Fibroblast of mammary gland (primary cell): ENCODE measurements around the gene PLPP4.

Experiments
- DNase-seq: peaks from one replicate; pipeline ENCODE4 v3.0.0-alpha.2; 2010; ENCODE audit warnings: low read depth
- H3K4me3 ChIP-seq: 2 replicates; pipeline ENCODE4 v1.5.1; 2011; ENCODE audit warnings: low read depth, mild to moderate bottlenecking, low read length, moderate library complexity; ENCODE audit not compliant: control insufficient read depth
- CTCF ChIP-seq: conservative IDR thresholded peaks from 2 replicates; pipeline ENCODE4 v1.5.1; 2011; ENCODE audit warnings: low read depth, low read length, inconsistent platforms; ENCODE audit not compliant: control insufficient read depth, insufficient read depth

PLPP4 gene

GRCh38 chr10:120630266-120630665, 173.2 kb downstream of the PLPP4 start:
- no peak for TF ChIP-seq CTCF
- no peak overlapping the region for H3K4me3 ChIP-seq
- DNase-seq: no peak

- DNase-seq: no peak
- no peak overlapping the region for H3K4me3 ChIP-seq
- no peak for TF ChIP-seq CTCF
Observed at GRCh38 chr10:120632047-120632446, 175.0 kb downstream of the PLPP4 start.

- no peak for DNase-seq
- no peak overlapping the region for H3K4me3 ChIP-seq
- no peak for TF ChIP-seq CTCF
Observed at GRCh38 chr10:120632942-120633341, 175.9 kb downstream of the PLPP4 start.

- H3K4me3 ChIP-seq: no peak overlapping the region
- no peak for TF ChIP-seq CTCF
- DNase-seq: no peak
Observed at GRCh38 chr10:120634659-120635058, 177.6 kb downstream of the PLPP4 start.
